H1 (cell line): ENCODE measurements around the gene SGCD. TPM values are rescaled to one million over a fixed set of nuclear protein-coding genes. Genes with fewer than 3 reads are reported as not detected.

Experiments
- CTCF ChIA-PET: fragments of 300-600 bp; sonication (Branson Sonifier 250); formaldehyde crosslinking; loops from one replicate; lab custom pipeline; 2021; ENCODE audit not compliant: partially characterized antibody; lab: Charles Lee
- POLR2A ChIA-PET: fragments of 300-600 bp; sonication (Branson Sonifier 250); formaldehyde crosslinking; loops from one replicate; lab custom pipeline; 2021; ENCODE audit warnings: inconsistent platforms; ENCODE audit not compliant: partially characterized antibody; lab: Charles Lee
- DNase-seq, 2 experiments: peaks; one replicate each; pipeline versions ENCODE4 v3.0.0 to v3.0.0-alpha.2; 2010 to 2022; ENCODE audit warnings: low spot score in 2 of 2, low read depth in 1 of 2, mixed read lengths in 1 of 2
- FAIRE-seq: peaks from 2 replicates; lab custom pipeline; 2011; peaks lifted over from hg19 to GRCh38; lab: Jason Lieb, UNC
- H2AFZ ChIP-seq: 2 replicates; pipeline ENCODE4 v1.8.1; 2012; ENCODE audit warnings: low read length, inconsistent platforms
- H2AK5ac ChIP-seq: 2 replicates; pipeline ENCODE4 v1.6.1; 2013; ENCODE audit warnings: low read depth, low read length
- H2BK120ac ChIP-seq: replicated peaks from 2 replicates; pipeline ENCODE3; 2013; ENCODE audit warnings: low read depth, low read length, inconsistent platforms
- H2BK12ac ChIP-seq: 2 replicates; pipeline ENCODE4 v1.6.1; 2013; ENCODE audit warnings: low read depth, low read length
- H2BK15ac ChIP-seq: 2 replicates; pipeline ENCODE4 v1.6.1; 2013; ENCODE audit warnings: low read length
- H2BK20ac ChIP-seq: 2 replicates; pipeline ENCODE4 v1.6.1; 2013; ENCODE audit warnings: low read length
- H2BK5ac ChIP-seq: 2 replicates; pipeline ENCODE4 v1.6.1; 2013; ENCODE audit warnings: low read depth, low read length
- H3K14ac ChIP-seq: 2 replicates; pipeline ENCODE4 v1.6.1; 2013; ENCODE audit warnings: inconsistent platforms; ENCODE audit not compliant: insufficient read length
- H3K18ac ChIP-seq: 2 replicates; pipeline ENCODE4 v1.6.1; 2013; ENCODE audit warnings: low read length; ENCODE audit errors: extremely low read depth
- H3K23ac ChIP-seq: 2 replicates; pipeline ENCODE4 v1.6.1; 2013; ENCODE audit warnings: inconsistent platforms; ENCODE audit not compliant: insufficient read length
- H3K23me2 ChIP-seq: 2 replicates; pipeline ENCODE4 v1.6.1; 2013; ENCODE audit warnings: low read depth, low read length
- H3K27ac ChIP-seq: 2 replicates; pipeline ENCODE4 v1.6.1; 2011; ENCODE audit warnings: low read depth, low read length, inconsistent platforms
- H3K27me3 ChIP-seq, 4 experiments: replicated peaks in 1 of 4; 1 replicate in 1 of 4; 2 replicates in 3 of 4; pipeline versions ENCODE4 v1.6.1 to v1.8.1; 2011 to 2013; ENCODE audit warnings: low read length in 3 of 4, mild to moderate bottlenecking in 3 of 4, inconsistent platforms in 2 of 4, mixed read lengths in 2 of 4, moderate library complexity in 1 of 4; ENCODE audit not compliant: control insufficient read depth in 3 of 4, insufficient read depth in 3 of 4; ENCODE audit errors: extremely low read depth in 1 of 4
- H3K36me3 ChIP-seq, 4 experiments: 2 replicates each; pipeline versions ENCODE4 v1.6.1 to v1.8.1; 2011 to 2013; ENCODE audit warnings: mild to moderate bottlenecking in 4 of 4, low read length in 3 of 4, moderate library complexity in 2 of 4, control low read depth in 1 of 4, inconsistent platforms in 1 of 4; ENCODE audit not compliant: insufficient read depth in 4 of 4, control insufficient read depth in 2 of 4
- H3K4ac ChIP-seq: replicated peaks from 2 replicates; pipeline ENCODE3; 2013; ENCODE audit warnings: low read length, low read depth, mixed read lengths, inconsistent platforms; ENCODE audit not compliant: insufficient read length
- H3K4me1 ChIP-seq, 4 experiments: replicated peaks in 1 of 4; 1 replicate in 1 of 4; 2 replicates in 3 of 4; pipeline versions ENCODE4 v1.6.1 to v1.8.1; 2011 to 2013; ENCODE audit warnings: low read length in 3 of 4, inconsistent platforms in 2 of 4, mixed read lengths in 1 of 4; ENCODE audit not compliant: insufficient read depth in 4 of 4, control insufficient read depth in 3 of 4
- H3K4me2 ChIP-seq, 2 experiments: 2 replicates each; pipeline versions ENCODE4 v1.6.1 to v1.8.1; 2011 to 2013; ENCODE audit warnings: low read depth in 2 of 2, low read length in 2 of 2, control low read depth in 1 of 2, inconsistent platforms in 1 of 2, mild to moderate bottlenecking in 1 of 2; ENCODE audit not compliant: insufficient read depth in 1 of 2
- H3K4me3 ChIP-seq, 4 experiments: fragments of 200-600, 300-600 bp in 1 of 4; sonication (generic), shearing (Covaris generic), sonication (Bioruptor Twin) in 1 of 4; 2 replicates each; pipeline versions ENCODE4 v1.5.1 to v1.8.1; 2011 to 2016; ENCODE audit warnings: low read length in 4 of 4, low read depth in 3 of 4, control low read depth in 2 of 4, inconsistent platforms in 2 of 4, mild to moderate bottlenecking in 2 of 4, mixed read lengths in 1 of 4, moderate library complexity in 1 of 4; ENCODE audit not compliant: insufficient read depth in 2 of 4; ENCODE audit errors: extremely low read depth in 1 of 4
- H3K56ac ChIP-seq: replicated peaks from 2 replicates; pipeline ENCODE3; 2013; ENCODE audit warnings: low read depth, mild to moderate bottlenecking, mixed read lengths, low read length, inconsistent platforms; ENCODE audit not compliant: insufficient read length
- H3K79me1 ChIP-seq: 2 replicates; pipeline ENCODE4 v1.6.1; 2013; ENCODE audit warnings: low read depth, low read length, control low read depth
- H3K79me2 ChIP-seq, 2 experiments: 2 replicates each; pipeline versions ENCODE4 v1.6.1 to v1.8.1; 2012 to 2013; ENCODE audit warnings: low read length in 2 of 2, mild to moderate bottlenecking in 2 of 2, inconsistent platforms in 1 of 2; ENCODE audit not compliant: insufficient read depth in 2 of 2, control insufficient read depth in 1 of 2
- H3K9ac ChIP-seq, 4 experiments: replicated peaks in 1 of 4; 1 replicate in 1 of 4; 2 replicates in 3 of 4; pipeline versions ENCODE4 v1.6.1 to v1.8.1; 2011 to 2013; ENCODE audit warnings: low read depth in 3 of 4, low read length in 3 of 4, control low read depth in 2 of 4, mild to moderate bottlenecking in 2 of 4, moderate library complexity in 2 of 4, inconsistent platforms in 1 of 4; ENCODE audit errors: extremely low read depth in 1 of 4
- H3K9me3 ChIP-seq, 2 experiments: 2 replicates each; pipeline versions ENCODE4 v1.6.1 to v1.8.1; 2012 to 2013; ENCODE audit warnings: mild to moderate bottlenecking in 2 of 2, moderate library complexity in 2 of 2, control low read depth in 1 of 2, inconsistent platforms in 1 of 2, low read depth in 1 of 2, low read length in 1 of 2, mixed read lengths in 1 of 2; ENCODE audit not compliant: insufficient read depth in 2 of 2
- H4K20me1 ChIP-seq, 2 experiments: replicated peaks in 1 of 2; 2 replicates each; pipeline versions ENCODE3 to v1.8.1; 2011 to 2013; ENCODE audit warnings: inconsistent platforms in 2 of 2, low read length in 2 of 2, mild to moderate bottlenecking in 1 of 2; ENCODE audit not compliant: insufficient read depth in 2 of 2, control insufficient read depth in 1 of 2
- H4K5ac ChIP-seq: 2 replicates; pipeline ENCODE4 v1.6.1; 2013; ENCODE audit warnings: low read length, low read depth, mixed read lengths, inconsistent platforms; ENCODE audit not compliant: insufficient read length
- H4K8ac ChIP-seq: 2 replicates; pipeline ENCODE4 v1.8.0; 2013; ENCODE audit warnings: mild to moderate bottlenecking, moderate library complexity, low read length, inconsistent platforms; ENCODE audit not compliant: insufficient read depth; ENCODE audit errors: extremely low read depth
- H4K91ac ChIP-seq: replicated peaks from 2 replicates; pipeline ENCODE3; 2013; ENCODE audit warnings: low read length, mixed read lengths, inconsistent platforms; ENCODE audit not compliant: insufficient read length
- BACH1 ChIP-seq: IDR thresholded peaks from 2 replicates; pipeline ENCODE4 v1.6.1; 2012; ENCODE audit warnings: low read length, improper control_type of control experiment
- CEBPB ChIP-seq: IDR thresholded peaks from 2 replicates; pipeline ENCODE4 v1.6.1; 2012; ENCODE audit warnings: low read depth, low read length
- CHD2 ChIP-seq: IDR thresholded peaks from 2 replicates; pipeline ENCODE4 v1.6.1; 2012; ENCODE audit warnings: low read length, improper control_type of control experiment
- EP300 ChIP-seq, 2 experiments: IDR thresholded peaks; 1 replicate in 1 of 2; 2 replicates in 1 of 2; pipeline ENCODE4 v1.6.1; 2011 to 2012; ENCODE audit warnings: low read depth in 2 of 2, low read length in 2 of 2, mild to moderate bottlenecking in 2 of 2, borderline replicate concordance in 1 of 2, inconsistent platforms in 1 of 2, moderate library complexity in 1 of 2
- JUN ChIP-seq: IDR thresholded peaks from 2 replicates; pipeline ENCODE4 v1.6.1; 2011; ENCODE audit warnings: low read depth, mild to moderate bottlenecking, improper control_type of control experiment, low read length
- JUND ChIP-seq: IDR thresholded peaks from 2 replicates; pipeline ENCODE4 v1.6.1; 2011; ENCODE audit warnings: mild to moderate bottlenecking, improper control_type of control experiment, low read length
- KDM1A ChIP-seq: fragments of 200-600, 300-600 bp; sonication (generic); IDR thresholded peaks from 2 replicates; pipeline ENCODE4 v1.7.1; 2016; ENCODE audit warnings: mild to moderate bottlenecking, low read length, borderline replicate concordance
- KDM4A ChIP-seq: IDR thresholded peaks from one replicate; pipeline ENCODE4 v1.7.1; 2012; ENCODE audit warnings: low read depth, mild to moderate bottlenecking, moderate library complexity, low read length, inconsistent platforms; ENCODE audit not compliant: severe bottlenecking
- NANOG ChIP-seq: IDR thresholded peaks from 2 replicates; pipeline ENCODE4 v1.6.1; 2011; ENCODE audit warnings: low read length, low read depth, mild to moderate bottlenecking, inconsistent platforms; ENCODE audit not compliant: insufficient read depth, poor library complexity, severe bottlenecking
- NRF1 ChIP-seq: IDR thresholded peaks from 2 replicates; pipeline ENCODE4 v1.6.1; 2011; ENCODE audit warnings: mild to moderate bottlenecking, low read depth, low read length, improper control_type of control experiment
- PHF8 ChIP-seq: fragments of 200-600 bp; sonication (generic); conservative IDR thresholded peaks from 2 replicates; pipeline ENCODE4 v1.7.1; 2012; ENCODE audit warnings: low read depth, mild to moderate bottlenecking, inconsistent platforms, low read length, moderate library complexity
- POLR2AphosphoS5 ChIP-seq: IDR thresholded peaks from 2 replicates; pipeline ENCODE4 v1.6.1; 2011; ENCODE audit warnings: low read depth, low read length
- RXRA ChIP-seq: IDR thresholded peaks from 2 replicates; pipeline ENCODE4 v1.6.1; 2011; ENCODE audit warnings: low read depth, mild to moderate bottlenecking, low read length, moderate library complexity; ENCODE audit not compliant: insufficient read depth
- SP1 ChIP-seq: IDR thresholded peaks from 2 replicates; pipeline ENCODE4 v1.6.1; 2011; ENCODE audit warnings: low read depth, low read length
- TBP ChIP-seq: IDR thresholded peaks from 2 replicates; pipeline ENCODE4 v1.6.1; 2011; ENCODE audit warnings: low read depth, low read length, improper control_type of control experiment
- WGBS, 2 experiments: shearing (Covaris generic) in 1 of 2; methylation state at CpG; one replicate each; pipeline versions ENCODE4 v1.1.6 to v1.1.7; 2013 to 2015; ENCODE audit warnings: low lambda C conversion rate in 2 of 2, mixed read lengths in 2 of 2, inconsistent platforms in 1 of 2, low coverage in 1 of 2, missing lambda C conversion rate in 1 of 2; ENCODE audit not compliant: insufficient replicate concordance in 2 of 2, insufficient coverage in 1 of 2, insufficient read length in 1 of 2; ENCODE audit errors: extremely low coverage in 1 of 2, missing lambda C conversion rate in 1 of 2; 5-methylcytosine and 5-hydroxymethylcytosine counted together
- polyA plus RNA-seq, 7 experiments: library from polyadenylated mRNA; depleted of rRNA in 3 of 7; stranded (reverse) in 5 of 7; unstranded in 2 of 7; fragments of >200 nt in 5 of 7; fragments of 200-250 nt in 2 of 7; gene quantifications; 1 replicate in 5 of 7; 2 replicates in 1 of 7; 4 replicates in 1 of 7; pipeline versions ENCODE4 v1.2.1 to v1.2.3, GENCODE V29; 2011 to 2013; ENCODE audit warnings: missing spikeins in 2 of 7, mixed read lengths in 2 of 7
- total RNA-seq: library from RNA; stranded (reverse); fragmentation: NEBNext Ultra II Directional; extraction: Animal tissue kit (Norgen Biotek cat#: 25700); gene quantifications from 2 replicates; pipeline ENCODE4 v1.2.1, GENCODE V29; 2021

SGCD gene
- total and polyA plus RNA-seq, 2 of the 8 experiments (the other 6 are each of a cell fraction or from before 2014, with no cell fraction given): 0.04 to 0.08 TPM

GRCh38 chr5:156471893-156472292 lies 144.9 kb downstream of the SGCD start:
- no peak overlapping the region for H3K4me3 ChIP-seq
- H3K4me2 ChIP-seq: no peak overlapping the region
- no peak overlapping the region for H2AK5ac ChIP-seq
- no peak overlapping the region for H3K18ac ChIP-seq
- H2BK120ac ChIP-seq: no peak overlapping the region
- no peak overlapping the region for H3K4ac ChIP-seq
- FAIRE-seq (no peak), DNase-seq (no peak)
- H2BK20ac ChIP-seq: no peak overlapping the region
- H3K79me1 ChIP-seq: no peaks in the 10 kb centered on the region
- H2AFZ ChIP-seq: no peak overlapping the region
- H3K27me3 ChIP-seq: no peaks in the 10 kb centered on the region
- H3K23me2 ChIP-seq: no peaks in the 10 kb centered on the region
- no peak overlapping the region for H2BK15ac ChIP-seq
- H3K14ac ChIP-seq: no peak overlapping the region
- no peak overlapping the region for H4K5ac ChIP-seq
- H3K9ac ChIP-seq: no peak overlapping the region
- H3K56ac ChIP-seq: no peak overlapping the region
- no peaks in the 10 kb centered on the region for H3K9me3 ChIP-seq
- H3K4me1 ChIP-seq: peaks cover 0 to 3% (median 0%) of the 10 kb centered on the region in 4 experiments; a peak in 1 of 7 replicates
- H2BK5ac ChIP-seq: no peak overlapping the region
- H2BK12ac ChIP-seq: no peak overlapping the region
- TF ChIP-seq JUN (no peak), PHF8 (no peak), BACH1 (no peak), JUND (no peak), EP300 (IDR thresholded peaks at IDR 0.05; ENCODE audit: borderline replicate concordance in 1 of 2, low read depth in 2 of 2, low read length in 2 of 2) (no peak), NANOG (no peak), SP1 (no peak), POLR2AphosphoS5 (no peak), KDM4A (no peak), RXRA (no peak), CHD2 (no peak), CEBPB (no peak), KDM1A (no peak), TBP (no peak), NRF1 (no peak)
- H3K36me3 ChIP-seq: no peaks in the 10 kb centered on the region
- POLR2A ChIA-PET: no interaction called here
- H3K23ac ChIP-seq: no peak overlapping the region
- CTCF ChIA-PET: interaction anchor here (1.0 kb wide), 1 partner anchor 76 kb away, joined by 3 read pairs; no protein-coding TSS in a partner anchor
- 99% methylated on average over 3 of the region's 3 CpGs; no CpG with 5 or more reads in 1 of the 2 experiments for WGBS, 2 experiments
- H4K8ac ChIP-seq: no peak overlapping the region
- H3K27ac ChIP-seq: no peak overlapping the region
- H4K91ac ChIP-seq: no peak overlapping the region
- H3K79me2 ChIP-seq: no peaks in the 10 kb centered on the region
- H4K20me1 ChIP-seq: no peaks in the 10 kb centered on the region
